Stimulated activated CD4-positive, alpha-beta T cell treated with anti-CD3 and anti-CD28 coated beads, Interleukin-2, amount 100 ng/mL, for 24 hours (primary cell): ENCODE data around the gene ZEB1.
"Not testable (repeated sequence)": the region's sequence is repeated elsewhere in the genome, so short reads cannot be mapped to it uniquely, and the experiment has no call there.

Experiments
- DNase-seq, 2 donors: peaks; one replicate each; pipeline ENCODE4 v3.0.0-alpha.2; 2020

The ZEB1 gene

GRCh38 chr10:31515116-31515515 lies 196.1 kb downstream of the ZEB1 start:
- DNase-seq, result no peak

- no peak for DNase-seq
Observed at GRCh38 chr10:31515819-31516402, 196.9 kb downstream of the ZEB1 start.

GRCh38 chr10:31520986-31521831 lies 202.2 kb downstream of the ZEB1 start:
- no peak for DNase-seq

GRCh38 chr10:31522820-31523219 lies 203.8 kb downstream of the ZEB1 start:
- DNase-seq, result no peak

GRCh38 chr10:31524460-31524859 lies 205.4 kb downstream of the ZEB1 start:
- DNase-seq, result no peak

GRCh38 chr10:31526178-31526577 lies 207.2 kb downstream of the ZEB1 start:
- DNase-seq, result no peak

GRCh38 chr10:31526681-31527080 lies 207.7 kb downstream of the ZEB1 start:
- DNase-seq, result peak in 1 of 2 donors; percentile 2

- no peak for DNase-seq
Observed at GRCh38 chr10:31528831-31529230, 209.8 kb downstream of the ZEB1 start.

- no peak for DNase-seq
Observed at GRCh38 chr10:31536302-31536701, 217.3 kb downstream of the ZEB1 start.

GRCh38 chr10:31549896-31550295 lies 230.9 kb downstream of the ZEB1 start:
- no peak for DNase-seq

- no peak for DNase-seq
Observed at GRCh38 chr10:31554556-31554955, 235.5 kb downstream of the ZEB1 start.

GRCh38 chr10:31557854-31558253 lies 238.8 kb downstream of the ZEB1 start:
- no peak for DNase-seq

GRCh38 chr10:31568252-31568861 lies 249.3 kb downstream of the ZEB1 start:
- DNase-seq, result not testable (repeated sequence)

- no peak for DNase-seq
Observed at GRCh38 chr10:31574577-31574976, 255.6 kb downstream of the ZEB1 start.

GRCh38 chr10:31578181-31578852 lies 259.3 kb downstream of the ZEB1 start:
- no peak for DNase-seq

- DNase-seq, result no peak
Observed at GRCh38 chr10:31578951-31579350, 259.9 kb downstream of the ZEB1 start.
